ENCODE data around the gene COX5B.

COX5B gene

DNA sequence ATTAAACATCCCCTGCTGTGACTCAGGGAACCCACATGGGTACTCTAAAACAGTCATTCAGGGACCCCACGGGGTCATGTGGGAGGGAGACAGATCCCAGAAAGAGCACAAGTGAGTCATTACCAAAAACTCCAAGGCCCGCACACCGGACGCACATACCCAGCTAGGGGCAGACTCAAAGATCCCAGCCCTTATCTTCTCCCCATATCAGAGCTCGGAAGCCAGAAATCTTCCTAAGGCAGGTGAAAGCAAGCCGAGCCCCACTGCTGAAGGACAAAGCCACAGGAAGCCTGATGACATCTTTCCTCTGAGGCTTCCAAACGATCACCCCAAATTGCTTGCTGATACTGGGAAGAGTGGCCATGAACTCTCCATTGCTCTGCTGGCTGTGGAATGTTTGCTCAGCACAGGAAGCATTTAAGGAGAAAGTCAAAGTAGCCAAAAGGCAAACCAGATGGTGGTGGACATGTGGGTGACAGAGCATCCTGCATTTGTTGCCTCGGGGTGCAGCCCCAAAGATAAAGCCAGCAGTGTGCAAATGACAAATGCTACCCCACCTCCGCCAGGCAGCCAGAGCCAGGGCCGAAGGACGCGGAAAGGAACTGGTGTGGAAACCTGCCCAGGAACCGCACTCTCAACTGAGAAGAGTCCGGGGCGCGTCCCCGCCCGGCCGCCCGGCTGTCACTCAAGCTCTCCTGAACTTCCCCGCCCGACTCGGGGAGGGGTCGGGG lies 17.2 kb downstream of the COX5B start:
- H3K4me3 ChIP-seq (ENCODE audit: low read length in 2 of 2) = peak overlapping the region; percentile 63 to 95
- H2BK15ac ChIP-seq (ENCODE audit: low read length) = peak overlapping the region; percentile 37
- no peak overlapping the region for H3K4ac ChIP-seq (ENCODE audit: low read length)
- H3K79me1 ChIP-seq (ENCODE audit: low read depth, low read length) = peaks cover 18% of the 10 kb centered on the region
- H4K8ac ChIP-seq (ENCODE audit: low read depth, low read length) = no peak overlapping the region
- no peak overlapping the region for H2BK120ac ChIP-seq (ENCODE audit: low read depth, low read length)
- peak overlapping the region; percentile 96 for H2AFZ ChIP-seq (ENCODE audit: low read length)
- H3K9ac ChIP-seq (ENCODE audit: low read depth, low read length, poor library complexity) = peak overlapping the region; percentile 89
- H3K18ac ChIP-seq (ENCODE audit: low read length) = peak overlapping the region; percentile 95
- H3K14ac ChIP-seq (ENCODE audit: low read length) = peak overlapping the region; percentile 11
- H3K27ac ChIP-seq (replicated peaks; ENCODE audit: low read length) = peak overlapping the region; percentile 90
- no peak overlapping the region for H2BK5ac ChIP-seq (ENCODE audit: low read length)
- H3K23ac ChIP-seq (ENCODE audit: low read depth, low read length, poor library complexity) = peak overlapping the region; percentile 89
- no peaks in the 10 kb centered on the region for H3K27me3 ChIP-seq (ENCODE audit: control insufficient read depth in 3 of 3, insufficient read depth in 3 of 3, low read depth in 1 of 3, low read length in 3 of 3)
- peak overlapping the region; percentile 80 for H2AK5ac ChIP-seq (ENCODE audit: low read depth, low read length)
- peaks cover 15 to 29% of the 10 kb centered on the region in 2 donors for H3K36me3 ChIP-seq (replicated peaks in 1 of 2; ENCODE audit: control insufficient read depth in 2 of 2, insufficient read depth in 2 of 2, low read length in 2 of 2)
- WGBS, 2 donors (ENCODE audit: extremely low coverage in 2 of 2, insufficient read length in 2 of 2, insufficient replicate concordance in 1 of 2) = no CpG with 5 or more reads among the region's 24 CpGs
- H4K91ac ChIP-seq (ENCODE audit: low read depth, low read length, poor library complexity) = no peak overlapping the region
- H3K4me1 ChIP-seq (ENCODE audit: control insufficient read depth in 2 of 2, insufficient read depth in 1 of 2, low read depth in 1 of 2, low read length in 2 of 2) = peaks cover 8 to 12% of the 10 kb centered on the region in 2 donors
- no peaks in the 10 kb centered on the region for H3K9me3 ChIP-seq (replicated peaks in 1 of 2; ENCODE audit: control insufficient read depth in 2 of 2, insufficient read depth in 1 of 2, low read depth in 1 of 2, low read length in 2 of 2)
- peak overlapping the region; percentile 92 for H3K4me2 ChIP-seq (ENCODE audit: insufficient read depth, low read length, poor library complexity, severe bottlenecking)
- no peak overlapping the region for H2BK12ac ChIP-seq (ENCODE audit: low read length)
- DNase-seq (ENCODE audit: low spot score) = peak; percentile 30

DNA sequence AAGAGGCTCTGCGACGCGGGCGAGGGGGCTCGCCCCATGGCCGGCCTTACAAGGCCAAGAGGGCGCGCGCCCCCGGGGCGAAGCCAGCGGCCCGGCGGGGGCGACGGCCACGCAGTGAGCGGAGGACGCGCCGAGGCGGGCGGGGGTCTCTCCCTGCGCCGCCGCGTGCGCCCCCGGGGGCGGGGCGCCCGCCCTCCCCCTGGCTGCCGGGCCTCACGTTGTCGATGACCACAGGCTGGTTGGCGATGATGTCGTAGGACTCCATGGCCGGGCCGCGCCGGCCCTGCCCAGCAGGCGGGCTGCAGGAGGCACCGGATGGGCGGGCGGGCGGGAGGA lies 17.7 kb downstream of the COX5B start:
- no peak overlapping the region for H4K8ac ChIP-seq (ENCODE audit: low read depth, low read length)
- peak overlapping the region; percentile 92 for H3K4me2 ChIP-seq (ENCODE audit: insufficient read depth, low read length, poor library complexity, severe bottlenecking)
- H3K4me3 ChIP-seq (ENCODE audit: low read length in 2 of 2) = peak overlapping the region; percentile 63 to 95
- no peak overlapping the region for H2BK12ac ChIP-seq (ENCODE audit: low read length)
- H2AFZ ChIP-seq (ENCODE audit: low read length) = peak overlapping the region; percentile 96
- peak; percentile 73 for DNase-seq (ENCODE audit: low spot score)
- peaks cover 18% of the 10 kb centered on the region for H3K79me1 ChIP-seq (ENCODE audit: low read depth, low read length)
- H3K36me3 ChIP-seq (replicated peaks in 1 of 2; ENCODE audit: control insufficient read depth in 2 of 2, insufficient read depth in 2 of 2, low read length in 2 of 2) = peaks cover 10 to 23% of the 10 kb centered on the region in 2 donors
- peak overlapping the region; percentile 89 for H3K23ac ChIP-seq (ENCODE audit: low read depth, low read length, poor library complexity)
- no peak overlapping the region for H2AK5ac ChIP-seq (ENCODE audit: low read depth, low read length)
- H3K4me1 ChIP-seq (ENCODE audit: control insufficient read depth in 2 of 2, insufficient read depth in 1 of 2, low read depth in 1 of 2, low read length in 2 of 2) = peaks cover 8 to 12% of the 10 kb centered on the region in 2 donors
- WGBS, 2 donors (ENCODE audit: extremely low coverage in 2 of 2, insufficient read length in 2 of 2, insufficient replicate concordance in 1 of 2) = no CpG with 5 or more reads among the region's 46 CpGs
- no peaks in the 10 kb centered on the region for H3K9me3 ChIP-seq (replicated peaks in 1 of 2; ENCODE audit: control insufficient read depth in 2 of 2, insufficient read depth in 1 of 2, low read depth in 1 of 2, low read length in 2 of 2)
- H3K9ac ChIP-seq (ENCODE audit: low read depth, low read length, poor library complexity) = peak overlapping the region; percentile 86
- H3K4ac ChIP-seq (ENCODE audit: low read length) = no peak overlapping the region
- peak overlapping the region; percentile 89 for H3K14ac ChIP-seq (ENCODE audit: low read length)
- H4K91ac ChIP-seq (ENCODE audit: low read depth, low read length, poor library complexity) = no peak overlapping the region
- no peak overlapping the region for H2BK5ac ChIP-seq (ENCODE audit: low read length)
- no peak overlapping the region for H2BK120ac ChIP-seq (ENCODE audit: low read depth, low read length)
- peak overlapping the region; percentile 90 for H3K27ac ChIP-seq (replicated peaks; ENCODE audit: low read length)
- no peak overlapping the region for H2BK15ac ChIP-seq (ENCODE audit: low read length)
- H3K27me3 ChIP-seq (ENCODE audit: control insufficient read depth in 3 of 3, insufficient read depth in 3 of 3, low read depth in 1 of 3, low read length in 3 of 3) = no peaks in the 10 kb centered on the region
- H3K18ac ChIP-seq (ENCODE audit: low read length) = peak overlapping the region; percentile 95

DNA sequence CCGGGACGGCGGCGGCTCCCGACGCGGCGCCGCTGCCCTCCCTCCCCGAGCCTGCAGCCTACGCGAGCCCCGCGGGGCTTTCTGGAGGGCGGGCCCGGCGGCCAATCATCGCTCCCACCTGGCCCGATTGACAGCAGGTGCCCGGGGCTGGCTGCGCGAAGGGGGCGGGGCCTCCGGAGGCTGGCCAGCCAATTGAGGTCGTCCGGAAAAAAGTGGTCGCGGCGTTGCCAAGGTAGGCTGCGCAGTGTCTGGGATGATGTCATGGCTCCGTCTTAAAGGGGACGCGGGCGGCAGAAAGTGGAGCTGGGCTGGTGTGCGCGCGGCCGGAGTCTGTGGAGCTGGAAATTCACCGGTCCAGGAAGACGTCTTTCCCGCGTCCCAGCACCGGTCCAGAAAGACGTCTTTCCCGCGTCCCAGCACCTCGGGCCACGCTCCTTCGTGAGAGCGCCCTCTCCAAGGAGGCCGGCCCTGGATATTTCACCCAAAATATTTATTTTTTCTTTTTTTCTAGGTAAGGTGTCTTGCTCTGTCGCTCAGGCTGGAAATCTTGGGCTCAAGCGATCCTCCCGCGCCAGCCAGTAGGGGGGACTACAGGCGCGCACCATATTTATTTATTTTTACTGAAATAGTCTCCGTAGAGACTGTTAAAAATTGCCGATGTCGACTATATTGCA lies 18.2 kb downstream of the COX5B start, which contains the start of gene ACTR1B:
Gene ACTR1B (minus strand): TSS at position 83 of the 674 bp plus-strand sequence. CDS start 154 bp downstream, outside the sequence.
- no CpG with 5 or more reads among the region's 60 CpGs for WGBS, 2 donors (ENCODE audit: extremely low coverage in 2 of 2, insufficient read length in 2 of 2, insufficient replicate concordance in 1 of 2)
- peak within 1 kb of the TSS; percentile 37 for H2BK15ac ChIP-seq (ENCODE audit: low read length)
- H2BK120ac ChIP-seq (ENCODE audit: low read depth, low read length) = no peak within 1 kb of the TSS
- no peak within 1 kb of the TSS for H2BK12ac ChIP-seq (ENCODE audit: low read length)
- H2AFZ ChIP-seq (ENCODE audit: low read length) = peak within 1 kb of the TSS; percentile 96
- H3K4ac ChIP-seq (ENCODE audit: low read length) = no peak within 1 kb of the TSS
- H3K9ac ChIP-seq (ENCODE audit: low read depth, low read length, poor library complexity) = peak within 1 kb of the TSS; percentile 89
- peak within 1 kb of the TSS; percentile 91 for H3K23ac ChIP-seq (ENCODE audit: low read depth, low read length, poor library complexity)
- no peaks in the 10 kb centered on the region for H3K9me3 ChIP-seq (replicated peaks in 1 of 2; ENCODE audit: control insufficient read depth in 2 of 2, insufficient read depth in 1 of 2, low read depth in 1 of 2, low read length in 2 of 2)
- peaks cover 18% of the 10 kb centered on the region for H3K79me1 ChIP-seq (ENCODE audit: low read depth, low read length)
- no peak within 1 kb of the TSS for H4K8ac ChIP-seq (ENCODE audit: low read depth, low read length)
- peaks cover 7 to 18% of the 10 kb centered on the region in 2 donors for H3K36me3 ChIP-seq (replicated peaks in 1 of 2; ENCODE audit: control insufficient read depth in 2 of 2, insufficient read depth in 2 of 2, low read length in 2 of 2)
- H3K18ac ChIP-seq (ENCODE audit: low read length) = peak within 1 kb of the TSS; percentile 95
- H3K27me3 ChIP-seq (ENCODE audit: control insufficient read depth in 3 of 3, insufficient read depth in 3 of 3, low read depth in 1 of 3, low read length in 3 of 3) = no peaks in the 10 kb centered on the region
- no peak within 1 kb of the TSS for H4K91ac ChIP-seq (ENCODE audit: low read depth, low read length, poor library complexity)
- peak within 1 kb of the TSS; percentile 89 for H3K14ac ChIP-seq (ENCODE audit: low read length)
- H3K27ac ChIP-seq (replicated peaks; ENCODE audit: low read length) = peak within 1 kb of the TSS; percentile 98
- H3K4me2 ChIP-seq (ENCODE audit: insufficient read depth, low read length, poor library complexity, severe bottlenecking) = peak within 1 kb of the TSS; percentile 92
- H2BK5ac ChIP-seq (ENCODE audit: low read length) = peak within 1 kb of the TSS; percentile 66
- peak; percentile 97 for DNase-seq (ENCODE audit: low spot score)
- H3K4me3 ChIP-seq (ENCODE audit: low read length in 2 of 2) = peak within 1 kb of the TSS; percentile 63 to 95
- H3K4me1 ChIP-seq (ENCODE audit: control insufficient read depth in 2 of 2, insufficient read depth in 1 of 2, low read depth in 1 of 2, low read length in 2 of 2) = peaks cover 8 to 12% of the 10 kb centered on the region in 2 donors
- peak within 1 kb of the TSS; percentile 80 for H2AK5ac ChIP-seq (ENCODE audit: low read depth, low read length)

DNA sequence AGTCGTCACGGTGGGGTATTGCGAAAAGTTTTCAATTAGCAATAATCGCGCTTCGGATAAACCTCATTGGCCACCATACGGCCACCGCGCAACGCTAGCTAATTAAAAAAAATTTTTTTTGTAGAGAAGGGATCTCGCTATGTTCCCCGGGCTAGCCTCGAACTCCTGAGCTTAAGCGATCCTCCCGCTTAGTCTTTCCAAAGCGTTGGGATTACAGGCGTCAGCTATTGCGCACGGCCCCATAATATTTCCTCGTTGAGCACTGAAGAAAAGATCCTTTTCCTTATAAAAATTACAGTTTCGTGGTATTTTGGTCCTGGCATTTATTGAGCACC lies 18.7 kb downstream of the COX5B start:
- Histone ChIP-seq H2BK12ac (ENCODE audit: low read length) (no peak overlapping the region), H3K9me3 (replicated peaks in 1 of 2; ENCODE audit: control insufficient read depth in 2 of 2, insufficient read depth in 1 of 2, low read depth in 1 of 2, low read length in 2 of 2) (no peaks in the 10 kb centered on the region), H2BK120ac (ENCODE audit: low read depth, low read length) (no peak overlapping the region), H2BK15ac (ENCODE audit: low read length) (no peak overlapping the region), H3K23ac (ENCODE audit: low read depth, low read length, poor library complexity) (peak overlapping the region; percentile 91), H3K18ac (ENCODE audit: low read length) (no peak overlapping the region), H3K4me3 (ENCODE audit: low read length in 2 of 2) (peak overlapping the region; percentile 63 to 80), H2AFZ (ENCODE audit: low read length) (peak overlapping the region; percentile 96), H3K14ac (ENCODE audit: low read length) (no peak overlapping the region), H3K79me1 (ENCODE audit: low read depth, low read length) (peaks cover 20% of the 10 kb centered on the region), H4K91ac (ENCODE audit: low read depth, low read length, poor library complexity) (no peak overlapping the region), H3K27ac (replicated peaks; ENCODE audit: low read length) (peak overlapping the region; percentile 98), H3K9ac (ENCODE audit: low read depth, low read length, poor library complexity) (no peak overlapping the region), H2BK5ac (ENCODE audit: low read length) (no peak overlapping the region), H3K27me3 (ENCODE audit: control insufficient read depth in 3 of 3, insufficient read depth in 3 of 3, low read depth in 1 of 3, low read length in 3 of 3) (no peaks in the 10 kb centered on the region), H3K36me3 (replicated peaks in 1 of 2; ENCODE audit: control insufficient read depth in 2 of 2, insufficient read depth in 2 of 2, low read length in 2 of 2) (peaks cover 7 to 13% of the 10 kb centered on the region in 2 donors), H3K4ac (ENCODE audit: low read length) (no peak overlapping the region), H2AK5ac (ENCODE audit: low read depth, low read length) (no peak overlapping the region), H3K4me2 (ENCODE audit: insufficient read depth, low read length, poor library complexity, severe bottlenecking) (peak overlapping the region; percentile 60), H3K4me1 (ENCODE audit: control insufficient read depth in 2 of 2, insufficient read depth in 1 of 2, low read depth in 1 of 2, low read length in 2 of 2) (peaks cover 8 to 12% of the 10 kb centered on the region in 2 donors), H4K8ac (ENCODE audit: low read depth, low read length) (no peak overlapping the region)
- no CpG with 5 or more reads among the region's 21 CpGs for WGBS, 2 donors (ENCODE audit: extremely low coverage in 2 of 2, insufficient read length in 2 of 2, insufficient replicate concordance in 1 of 2)
- DNase-seq (ENCODE audit: low spot score) = no peak
